ENCODE data around the gene GAPDHS. TPM values are rescaled to one million over a fixed set of nuclear protein-coding genes. Genes with fewer than 3 reads are reported as not detected.

Gene GAPDHS
- total RNA-seq, 1 donor from 2014 or later = not detected

DNA sequence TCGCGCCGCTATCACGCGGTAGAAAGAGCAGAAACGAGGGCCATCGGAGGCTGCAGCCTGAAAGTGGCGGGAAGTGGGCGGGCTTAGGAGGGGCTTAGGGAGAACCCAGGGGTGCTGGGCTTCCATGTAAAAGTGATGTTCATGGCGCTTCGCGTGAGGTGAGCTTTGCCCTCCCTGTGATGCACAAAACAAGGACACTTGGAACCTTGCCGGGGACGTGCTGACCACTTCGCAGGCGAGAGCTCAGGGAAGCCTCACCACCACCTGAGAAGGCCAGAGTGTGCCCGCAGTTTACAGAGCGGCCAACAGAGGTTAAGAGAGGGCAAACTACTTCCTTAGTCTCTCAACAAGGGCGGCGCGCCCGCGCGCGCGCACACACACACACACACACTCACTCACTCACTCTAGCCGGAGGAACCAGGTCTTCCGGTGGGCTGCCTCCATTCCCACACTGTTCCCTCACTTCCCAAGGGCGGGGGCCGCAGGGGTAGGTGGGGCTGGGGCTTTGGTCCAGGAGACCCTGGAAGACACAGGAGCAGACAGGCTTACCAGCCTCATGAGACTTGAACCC is 651 bp downstream of the GAPDHS start:
- TF ChIP-seq, protein P1, sequence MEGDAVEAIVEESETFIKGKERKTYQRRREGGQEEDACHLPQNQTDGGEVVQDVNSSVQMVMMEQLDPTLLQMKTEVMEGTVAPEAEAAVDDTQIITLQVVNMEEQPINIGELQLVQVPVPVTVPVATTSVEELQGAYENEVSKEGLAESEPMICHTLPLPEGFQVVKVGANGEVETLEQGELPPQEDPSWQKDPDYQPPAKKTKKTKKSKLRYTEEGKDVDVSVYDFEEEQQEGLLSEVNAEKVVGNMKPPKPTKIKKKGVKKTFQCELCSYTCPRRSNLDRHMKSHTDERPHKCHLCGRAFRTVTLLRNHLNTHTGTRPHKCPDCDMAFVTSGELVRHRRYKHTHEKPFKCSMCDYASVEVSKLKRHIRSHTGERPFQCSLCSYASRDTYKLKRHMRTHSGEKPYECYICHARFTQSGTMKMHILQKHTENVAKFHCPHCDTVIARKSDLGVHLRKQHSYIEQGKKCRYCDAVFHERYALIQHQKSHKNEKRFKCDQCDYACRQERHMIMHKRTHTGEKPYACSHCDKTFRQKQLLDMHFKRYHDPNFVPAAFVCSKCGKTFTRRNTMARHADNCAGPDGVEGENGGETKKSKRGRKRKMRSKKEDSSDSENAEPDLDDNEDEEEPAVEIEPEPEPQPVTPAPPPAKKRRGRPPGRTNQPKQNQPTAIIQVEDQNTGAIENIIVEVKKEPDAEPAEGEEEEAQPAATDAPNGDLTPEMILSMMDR (IDR thresholded peaks at IDR 0.05) = no peak
- Histone ChIP-seq H3K27me3 (peaks cover 57% of the 10 kb centered on the region), H3K27ac (no peak overlapping the region), H3K9me3 (no peaks in the 10 kb centered on the region), H3K4me1 (peaks cover 5% of the 10 kb centered on the region), H3K36me3 (no peaks in the 10 kb centered on the region), H3K4me3 (no peak overlapping the region)
- peak; percentile 78 for DNase-seq
- peak; percentile 83 for ATAC-seq
- intact Hi-C loops (cut with DNase I) = no loop called here

DNA sequence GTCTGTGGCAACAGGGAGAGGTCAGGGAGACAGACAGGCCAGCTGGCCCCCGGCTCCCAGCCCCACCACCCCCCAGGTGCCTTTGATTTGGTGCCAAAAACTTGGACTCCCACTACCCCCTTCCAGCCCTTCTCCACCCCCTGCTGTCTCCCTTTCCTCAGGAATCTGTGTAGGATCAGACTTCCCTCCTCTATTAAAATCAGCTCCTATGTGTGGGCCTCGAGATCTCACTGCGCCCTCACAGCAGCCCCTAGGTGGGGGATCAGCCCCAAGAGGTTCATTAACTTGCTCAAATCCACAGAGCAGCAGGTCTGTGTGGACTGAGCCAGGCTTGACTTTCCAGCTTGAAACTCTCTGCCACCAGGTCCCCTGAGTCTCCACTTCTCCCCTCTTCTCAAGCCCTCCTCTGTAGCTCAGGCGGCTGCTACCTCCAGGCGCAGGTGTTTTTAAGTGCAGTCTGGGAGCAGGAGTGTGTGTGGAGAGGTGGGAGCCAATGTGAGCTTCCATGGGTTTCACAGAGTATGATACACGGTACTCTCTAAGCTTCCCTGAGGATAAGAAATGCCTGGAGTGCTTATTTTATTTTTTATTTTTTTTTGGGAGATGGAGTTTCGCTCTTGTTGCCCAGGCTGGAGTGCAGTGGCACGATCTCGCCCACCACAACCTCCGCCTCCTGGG is 1.7 kb downstream of the GAPDHS start:
- Histone ChIP-seq H3K27me3 (peaks cover 47% of the 10 kb centered on the region), H3K9me3 (no peaks in the 10 kb centered on the region), H3K4me1 (peaks cover 5% of the 10 kb centered on the region), H3K36me3 (no peaks in the 10 kb centered on the region), H3K27ac (no peak overlapping the region), H3K4me3 (no peak overlapping the region)
- ATAC-seq (no peak), DNase-seq (no peak)
- TF ChIP-seq, protein P1 (IDR thresholded peaks at IDR 0.05) = no peak
- intact Hi-C loops (cut with DNase I) = no loop called here

DNA sequence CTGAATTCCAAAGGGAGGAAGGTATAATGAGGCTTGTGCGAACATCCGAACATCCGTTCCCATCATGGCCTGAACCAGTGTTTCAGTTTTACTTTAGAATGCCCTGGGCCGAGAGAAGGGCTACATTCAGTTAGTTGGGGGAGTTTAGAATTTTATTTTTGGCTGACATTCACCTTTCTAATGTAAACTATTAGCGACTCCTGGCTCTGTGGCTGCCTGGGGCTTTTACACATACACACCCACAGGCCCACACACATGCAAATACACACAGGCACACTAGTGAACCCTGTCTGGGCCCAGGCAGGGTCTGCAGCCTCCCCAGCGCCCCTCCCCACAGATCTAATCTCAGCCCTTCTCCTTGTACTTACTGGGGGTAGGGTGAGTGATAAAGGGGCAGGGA is 6.1 kb downstream of the GAPDHS start:
- intact Hi-C loops (cut with DNase I) = no loop called here
- peaks cover 4% of the 10 kb centered on the region for H3K27me3 ChIP-seq
- no peak overlapping the region for H3K27ac ChIP-seq
- H3K9me3 ChIP-seq = no peaks in the 10 kb centered on the region
- no peaks in the 10 kb centered on the region for H3K4me1 ChIP-seq
- no peaks in the 10 kb centered on the region for H3K36me3 ChIP-seq
- no peak for ATAC-seq
- DNase-seq = no peak
- no peak overlapping the region for H3K4me3 ChIP-seq
- TF ChIP-seq, protein P1 (IDR thresholded peaks at IDR 0.05) = no peak

DNA sequence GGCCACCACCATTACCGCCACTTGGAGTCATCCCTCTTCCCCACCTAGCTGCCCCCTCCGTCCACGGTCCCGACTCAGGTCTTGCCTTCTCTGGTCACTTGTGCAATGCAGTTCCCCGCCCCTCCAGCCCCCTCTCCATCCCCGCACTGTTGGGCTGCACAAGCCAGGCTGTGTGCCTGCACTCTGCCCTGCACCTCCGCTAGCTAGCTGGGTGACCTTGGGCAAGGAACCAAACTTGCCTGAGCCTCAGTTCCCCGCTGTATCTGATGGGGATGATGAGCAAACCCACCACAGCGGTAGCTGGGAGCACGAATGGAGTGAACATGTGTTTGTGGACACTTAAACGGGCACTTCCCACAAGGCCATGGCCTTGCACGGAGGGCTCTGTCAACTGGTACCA is 6.6 kb downstream of the GAPDHS start:
- Histone ChIP-seq H3K27me3 (no peaks in the 10 kb centered on the region), H3K36me3 (no peaks in the 10 kb centered on the region), H3K27ac (no peak overlapping the region), H3K9me3 (no peaks in the 10 kb centered on the region), H3K4me1 (no peaks in the 10 kb centered on the region), H3K4me3 (no peak overlapping the region)
- DNase-seq (no peak), ATAC-seq (no peak)
- intact Hi-C loops (cut with DNase I) = no loop called here
- TF ChIP-seq, protein P1 (IDR thresholded peaks at IDR 0.05) = no peak

DNA sequence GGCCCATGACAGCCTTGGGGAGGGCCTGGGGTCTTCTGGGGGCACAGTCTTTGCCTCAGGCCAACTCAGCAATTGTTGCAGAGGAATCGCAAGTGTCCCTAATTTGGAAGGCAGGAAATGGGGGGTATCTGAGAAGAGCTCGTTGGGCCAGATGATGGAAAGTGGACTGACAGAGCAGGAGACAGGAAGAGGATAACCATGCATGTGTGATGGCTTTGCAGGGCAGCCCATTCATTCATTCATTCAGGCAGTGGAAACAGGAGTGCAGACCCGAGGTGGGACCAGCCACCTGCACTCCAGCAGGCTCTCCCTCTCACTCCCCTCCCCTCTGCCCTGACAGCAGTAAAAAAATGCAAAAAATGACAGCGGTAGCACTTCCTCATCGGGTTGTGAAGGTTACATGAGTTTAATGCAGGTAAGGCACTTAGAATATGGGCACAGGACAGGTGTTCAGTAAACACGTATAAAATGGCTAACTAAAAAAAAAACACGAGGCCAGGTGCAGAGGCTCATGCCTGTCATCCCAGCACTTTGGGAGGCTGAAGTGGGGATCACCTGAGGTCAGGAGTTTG is 7.2 kb downstream of the GAPDHS start:
- intact Hi-C loops (cut with DNase I) = no loop called here
- TF ChIP-seq, protein P1 (IDR thresholded peaks at IDR 0.05) = no peak
- Histone ChIP-seq H3K27me3 (no peaks in the 10 kb centered on the region), H3K9me3 (no peaks in the 10 kb centered on the region), H3K4me3 (no peak overlapping the region), H3K36me3 (no peaks in the 10 kb centered on the region), H3K27ac (no peak overlapping the region), H3K4me1 (no peaks in the 10 kb centered on the region)
- DNase-seq (no peak), ATAC-seq (no peak)
